HepG2 (cell line): ENCODE measurements around the gene ZFPL1. TPM values are rescaled to one million over a fixed set of nuclear protein-coding genes. Genes with fewer than 3 reads are reported as not detected.
A peak's percentile ranks its signal among the peaks of the same experiment; 100 is the strongest.

Experiments
- ASH2L ChIP-seq: fragments of 300-600, 200-600 bp; sonication (generic); IDR thresholded peaks from 2 replicates; pipeline ENCODE4 v1.7.0; 2017; ENCODE audit warnings: low read depth, mild to moderate bottlenecking, moderate library complexity, mixed read lengths, low read length; ENCODE audit not compliant: insufficient read length
- EP300 ChIP-seq, 3 experiments: sonication (generic) in 1 of 3; formaldehyde crosslinking in 1 of 3; IDR thresholded peaks; 2 replicates each; pipeline versions ENCODE4 v1.5.1 to v1.6.1; 2011 to 2020; ENCODE audit warnings: low read depth in 2 of 3, low read length in 2 of 3, borderline replicate concordance in 1 of 3, improper control_type of control experiment in 1 of 3, mild to moderate bottlenecking in 1 of 3, missing genetic modification reagents in 1 of 3, moderate library complexity in 1 of 3
- FOXA3 ChIP-seq: IDR thresholded peaks from 2 replicates; pipeline ENCODE4 v1.6.1; 2016; ENCODE audit warnings: missing genetic modification reagents, missing compliant biosample characterization
- HDAC1 ChIP-seq: sonication (generic); formaldehyde crosslinking; IDR thresholded peaks from 2 replicates; pipeline ENCODE4 v1.5.1; 2020; ENCODE audit warnings: mild to moderate bottlenecking, missing genetic modification reagents
- IRX3 ChIP-seq: sonication (generic); formaldehyde crosslinking; IDR thresholded peaks from 2 replicates; pipeline ENCODE4 v1.8.1; 2023; ENCODE audit warnings: mild to moderate bottlenecking, low read depth, missing genetic modification reagents, borderline replicate concordance
- PHF21A ChIP-seq: sonication (generic); formaldehyde crosslinking; IDR thresholded peaks from 2 replicates; pipeline ENCODE4 v1.5.0; 2020; ENCODE audit warnings: mild to moderate bottlenecking, missing genetic modification reagents
- POLR2G ChIP-seq: fragments of 200-400 bp; formaldehyde crosslinking; IDR thresholded peaks from 2 replicates; pipeline ENCODE4 v1.6.1; 2018; ENCODE audit warnings: mild to moderate bottlenecking, low read depth, low read length, moderate library complexity
- SRSF9 ChIP-seq: fragments of 200-400 bp; formaldehyde crosslinking; IDR thresholded peaks from 2 replicates; pipeline ENCODE4 v1.6.1; 2018; ENCODE audit warnings: borderline replicate concordance, mild to moderate bottlenecking, low read depth, low read length; ENCODE audit not compliant: insufficient read depth, poor library complexity, severe bottlenecking
- SUZ12 ChIP-seq: fragments of 150-350 bp; IDR thresholded peaks from 2 replicates; pipeline ENCODE4 v1.6.1; 2014; ENCODE audit warnings: low read depth, low read length
- TEAD2 ChIP-seq: sonication (generic); formaldehyde crosslinking; IDR thresholded peaks from 2 replicates; pipeline ENCODE4 v1.9.0; 2021; ENCODE audit warnings: missing genetic modification reagents
- ZNF292 ChIP-seq: sonication (generic); formaldehyde crosslinking; IDR thresholded peaks from 2 replicates; pipeline ENCODE4 v1.8.1; 2022; ENCODE audit warnings: mild to moderate bottlenecking, low read depth, missing genetic modification reagents, borderline replicate concordance
- polyA plus RNA-seq, 8 experiments: library from polyadenylated mRNA; depleted of rRNA in 3 of 8; stranded (reverse) in 7 of 8; unstranded in 1 of 8; fragments of >200 nt; fragmentation: Illumina TruSeq in 4 of 8; extraction: Trizol in 4 of 8; gene quantifications; 2 replicates each; pipeline versions ENCODE4 v1.2.1 to v1.2.3, GENCODE V29; 2011 to 2016; ENCODE audit warnings: low read depth in 4 of 8, missing spikeins in 1 of 8, mixed read lengths in 1 of 8; ENCODE audit not compliant: insufficient read depth in 1 of 8
- total RNA-seq, 5 experiments: library from RNA; depleted of rRNA; stranded (reverse); fragments of >200 nt; fragmentation: Illumina TruSeq; extraction: Trizol; gene quantifications; 2 replicates each; pipeline ENCODE4 v1.2.3, GENCODE V29; 2016; ENCODE audit warnings: low read depth in 1 of 5
- TF ChIP-seq, protein P1 (sequence below): sonication (generic); formaldehyde crosslinking; IDR thresholded peaks from 2 replicates; pipeline ENCODE4 v1.4.0; 2020; ENCODE audit warnings: mild to moderate bottlenecking, missing genetic modification reagents, borderline replicate concordance
- TF ChIP-seq, protein P2 (sequence below): sonication (generic); formaldehyde crosslinking; IDR thresholded peaks from 2 replicates; pipeline ENCODE4 v1.5.1; 2020; ENCODE audit warnings: mild to moderate bottlenecking, missing genetic modification reagents, borderline replicate concordance
- TF ChIP-seq, protein P3 (sequence below): sonication (generic); formaldehyde crosslinking; IDR thresholded peaks from 2 replicates; pipeline ENCODE4 v1.4.0; 2020; ENCODE audit warnings: mild to moderate bottlenecking, missing genetic modification reagents
- TF ChIP-seq, protein P4 (sequence below): sonication (generic); formaldehyde crosslinking; IDR thresholded peaks from 2 replicates; pipeline ENCODE4 v1.4.0; 2020; ENCODE audit warnings: missing genetic modification reagents; ENCODE audit errors: not compliant biosample characterization

Gene ZFPL1
- total and polyA plus RNA-seq, 2 of the 13 experiments (the other 11 are each of a cell fraction or from before 2014, with no cell fraction given): 32.2 to 56.0 TPM

DNA sequence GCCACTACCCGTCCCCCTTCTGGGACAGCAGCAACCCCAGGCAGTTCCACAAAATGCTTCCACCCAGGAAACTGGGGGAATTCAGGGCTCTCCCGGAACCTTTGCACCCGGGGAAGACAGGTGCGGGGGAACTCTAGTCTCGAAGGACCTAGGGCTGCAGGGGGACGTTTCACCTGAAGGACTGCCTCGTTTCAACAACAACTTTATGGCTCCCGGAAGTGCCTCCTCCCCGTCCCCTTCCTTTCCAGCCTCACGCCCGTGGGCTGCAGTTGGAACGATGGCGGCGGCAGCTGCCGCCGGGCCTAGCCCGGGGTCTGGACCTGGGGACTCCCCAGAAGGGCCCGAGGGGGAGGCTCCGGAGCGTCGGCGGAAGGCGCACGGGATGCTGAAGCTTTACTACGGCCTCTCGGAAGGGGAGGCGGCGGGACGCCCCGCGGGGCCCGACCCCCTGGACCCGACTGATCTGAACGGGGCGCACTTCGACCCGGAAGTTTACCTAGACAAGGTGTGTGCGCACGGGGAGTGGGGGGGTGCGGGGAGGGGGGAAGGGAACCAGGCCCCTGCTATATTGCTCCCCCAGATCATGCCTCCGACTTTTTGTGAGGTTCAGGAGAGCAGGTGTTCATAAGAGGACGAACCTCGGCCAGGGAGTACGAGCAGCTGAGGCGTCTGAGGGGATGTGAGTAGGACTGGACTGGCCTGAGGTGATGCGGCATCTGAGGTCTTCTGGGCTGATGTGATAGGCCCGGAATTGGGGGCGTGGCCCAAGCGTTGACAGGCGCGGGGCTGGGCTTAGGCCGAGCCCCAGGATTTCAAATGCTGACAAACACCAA is 12.2 kb downstream of the ZFPL1 start, which contains the start of gene VPS51 (continued):
- TF ChIP-seq, protein P1, sequence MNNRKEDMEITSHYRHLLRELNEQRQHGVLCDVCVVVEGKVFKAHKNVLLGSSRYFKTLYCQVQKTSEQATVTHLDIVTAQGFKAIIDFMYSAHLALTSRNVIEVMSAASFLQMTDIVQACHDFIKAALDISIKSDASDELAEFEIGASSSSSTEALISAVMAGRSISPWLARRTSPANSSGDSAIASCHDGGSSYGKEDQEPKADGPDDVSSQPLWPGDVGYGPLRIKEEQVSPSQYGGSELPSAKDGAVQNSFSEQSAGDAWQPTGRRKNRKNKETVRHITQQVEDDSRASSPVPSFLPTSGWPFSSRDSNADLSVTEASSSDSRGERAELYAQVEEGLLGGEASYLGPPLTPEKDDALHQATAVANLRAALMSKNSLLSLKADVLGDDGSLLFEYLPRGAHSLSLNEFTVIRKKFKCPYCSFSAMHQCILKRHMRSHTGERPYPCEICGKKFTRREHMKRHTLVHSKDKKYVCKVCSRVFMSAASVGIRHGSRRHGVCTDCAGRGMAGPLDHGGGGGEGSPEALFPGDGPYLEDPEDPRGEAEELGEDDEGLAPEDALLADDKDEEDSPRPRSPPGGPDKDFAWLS: no peak
- TF ChIP-seq ASH2L (peak; percentile 96), EP300 (IDR thresholded peaks at IDR 0.05; ENCODE audit: low read depth in 2 of 2, low read length in 2 of 2) (peak; percentile 61 to 68; a peak in 2 of 4 replicates), EP300 (CRISPR knock-in tag; IDR thresholded peaks at IDR 0.05; ENCODE audit: borderline replicate concordance) (no peak), IRX3 (CRISPR knock-in tag) (no peak), SUZ12 (no peak), ZNF292 (CRISPR knock-in tag) (no peak), TEAD2 (no peak), FOXA3 (peak; percentile 77), POLR2G (peak; percentile 93), PHF21A (peak; percentile 77; the same call in 1 of the 2 replicates), SRSF9 (no peak), HDAC1 (peak; percentile 90)
- TF ChIP-seq, protein P2, sequence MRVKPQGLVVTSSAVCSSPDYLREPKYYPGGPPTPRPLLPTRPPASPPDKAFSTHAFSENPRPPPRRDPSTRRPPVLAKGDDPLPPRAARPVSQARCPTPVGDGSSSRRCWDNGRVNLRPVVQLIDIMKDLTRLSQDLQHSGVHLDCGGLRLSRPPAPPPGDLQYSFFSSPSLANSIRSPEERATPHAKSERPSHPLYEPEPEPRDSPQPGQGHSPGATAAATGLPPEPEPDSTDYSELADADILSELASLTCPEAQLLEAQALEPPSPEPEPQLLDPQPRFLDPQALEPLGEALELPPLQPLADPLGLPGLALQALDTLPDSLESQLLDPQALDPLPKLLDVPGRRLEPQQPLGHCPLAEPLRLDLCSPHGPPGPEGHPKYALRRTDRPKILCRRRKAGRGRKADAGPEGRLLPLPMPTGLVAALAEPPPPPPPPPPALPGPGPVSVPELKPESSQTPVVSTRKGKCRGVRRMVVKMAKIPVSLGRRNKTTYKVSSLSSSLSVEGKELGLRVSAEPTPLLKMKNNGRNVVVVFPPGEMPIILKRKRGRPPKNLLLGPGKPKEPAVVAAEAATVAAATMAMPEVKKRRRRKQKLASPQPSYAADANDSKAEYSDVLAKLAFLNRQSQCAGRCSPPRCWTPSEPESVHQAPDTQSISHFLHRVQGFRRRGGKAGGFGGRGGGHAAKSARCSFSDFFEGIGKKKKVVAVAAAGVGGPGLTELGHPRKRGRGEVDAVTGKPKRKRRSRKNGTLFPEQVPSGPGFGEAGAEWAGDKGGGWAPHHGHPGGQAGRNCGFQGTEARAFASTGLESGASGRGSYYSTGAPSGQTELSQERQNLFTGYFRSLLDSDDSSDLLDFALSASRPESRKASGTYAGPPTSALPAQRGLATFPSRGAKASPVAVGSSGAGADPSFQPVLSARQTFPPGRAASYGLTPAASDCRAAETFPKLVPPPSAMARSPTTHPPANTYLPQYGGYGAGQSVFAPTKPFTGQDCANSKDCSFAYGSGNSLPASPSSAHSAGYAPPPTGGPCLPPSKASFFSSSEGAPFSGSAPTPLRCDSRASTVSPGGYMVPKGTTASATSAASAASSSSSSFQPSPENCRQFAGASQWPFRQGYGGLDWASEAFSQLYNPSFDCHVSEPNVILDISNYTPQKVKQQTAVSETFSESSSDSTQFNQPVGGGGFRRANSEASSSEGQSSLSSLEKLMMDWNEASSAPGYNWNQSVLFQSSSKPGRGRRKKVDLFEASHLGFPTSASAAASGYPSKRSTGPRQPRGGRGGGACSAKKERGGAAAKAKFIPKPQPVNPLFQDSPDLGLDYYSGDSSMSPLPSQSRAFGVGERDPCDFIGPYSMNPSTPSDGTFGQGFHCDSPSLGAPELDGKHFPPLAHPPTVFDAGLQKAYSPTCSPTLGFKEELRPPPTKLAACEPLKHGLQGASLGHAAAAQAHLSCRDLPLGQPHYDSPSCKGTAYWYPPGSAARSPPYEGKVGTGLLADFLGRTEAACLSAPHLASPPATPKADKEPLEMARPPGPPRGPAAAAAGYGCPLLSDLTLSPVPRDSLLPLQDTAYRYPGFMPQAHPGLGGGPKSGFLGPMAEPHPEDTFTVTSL: peak; percentile 63; the same call in 1 of the 2 replicates
- TF ChIP-seq, protein P3, sequence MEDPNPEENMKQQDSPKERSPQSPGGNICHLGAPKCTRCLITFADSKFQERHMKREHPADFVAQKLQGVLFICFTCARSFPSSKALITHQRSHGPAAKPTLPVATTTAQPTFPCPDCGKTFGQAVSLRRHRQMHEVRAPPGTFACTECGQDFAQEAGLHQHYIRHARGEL: no peak
- TF ChIP-seq, protein P4, sequence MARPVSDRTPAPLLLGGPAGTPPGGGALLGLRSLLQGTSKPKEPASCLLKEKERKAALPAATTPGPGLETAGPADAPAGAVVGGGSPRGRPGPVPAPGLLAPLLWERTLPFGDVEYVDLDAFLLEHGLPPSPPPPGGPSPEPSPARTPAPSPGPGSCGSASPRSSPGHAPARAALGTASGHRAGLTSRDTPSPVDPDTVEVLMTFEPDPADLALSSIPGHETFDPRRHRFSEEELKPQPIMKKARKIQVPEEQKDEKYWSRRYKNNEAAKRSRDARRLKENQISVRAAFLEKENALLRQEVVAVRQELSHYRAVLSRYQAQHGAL (CRISPR knock-in tag): no peak
